Upper lobe of left lung (tissue), 6 donors: Measurements from ENCODE around the gene RHOV. TPM values are rescaled to one million over a fixed set of nuclear protein-coding genes. Genes with fewer than 3 reads are reported as not detected.

Experiments used
- ATAC-seq, 2 donors: fragments of 200-7000 bp; cut with Tn5 transposase; one replicate each; pipeline ENCODE4 v1.9.1; 2022; ENCODE audit warnings: mild to moderate bottlenecking in 2 of 2, moderate library complexity in 2 of 2; ENCODE audit not compliant: low FRiP score in 2 of 2
- DNase-seq, 2 donors: peaks; one replicate each; pipeline ENCODE4 v3.0.0-alpha.2; 2019 to 2020
- H3K27ac ChIP-seq, 4 donors: fragments of 200-600 bp; sonication (generic); one replicate each; pipeline ENCODE4 v1.5.1; 2016 to 2019
- H3K27me3 ChIP-seq, 4 donors: fragments of 200-600 bp; sonication (generic); one replicate each; pipeline ENCODE4 v1.5.1; 2017 to 2019
- H3K36me3 ChIP-seq, 4 donors: fragments of 200-600 bp; sonication (generic); one replicate each; pipeline ENCODE4 v1.5.1; 2016 to 2019
- H3K4me1 ChIP-seq, 4 donors: fragments of 200-600 bp; sonication (generic); one replicate each; pipeline ENCODE4 v1.5.1; 2018 to 2019
- H3K4me3 ChIP-seq, 4 donors: fragments of 200-600 bp; sonication (generic); one replicate each; pipeline ENCODE4 v1.5.1; 2017 to 2019; ENCODE audit warnings: mild to moderate bottlenecking in 2 of 4, moderate library complexity in 1 of 4
- H3K9me3 ChIP-seq, 4 donors: fragments of 200-600 bp; sonication (generic); one replicate each; pipeline ENCODE4 v1.5.1; 2018 to 2019
- CTCF ChIP-seq, 6 experiments: fragments of 450-650 bp in 4 of 6; fragments of 200-600 bp in 2 of 6; sonication (generic) in 2 of 6; IDR thresholded peaks; one replicate each; pipeline ENCODE4 v1.5.1; 2016 to 2019; ENCODE audit warnings: antibody characterized with exemption in 6 of 6
- EP300 ChIP-seq, 4 donors: sonication (generic); formaldehyde crosslinking; IDR thresholded peaks; one replicate each; pipeline ENCODE4 v1.5.1; 2017; ENCODE audit warnings: antibody characterized with exemption in 4 of 4, control low read depth in 2 of 4
- POLR2A ChIP-seq, 4 donors: fragments of 450-650 bp; IDR thresholded peaks; one replicate each; pipeline ENCODE4 v1.5.1; 2016 to 2017; ENCODE audit warnings: antibody characterized with exemption in 4 of 4, mild to moderate bottlenecking in 2 of 4
- POLR2AphosphoS5 ChIP-seq, 2 donors: sonication (generic); formaldehyde crosslinking; IDR thresholded peaks; one replicate each; pipeline ENCODE4 v1.5.1; 2017; ENCODE audit warnings: antibody characterized with exemption in 2 of 2
- WGBS, 2 donors: methylation state at CpG; one replicate each; pipeline ENCODE4 v1.1.5; 2017 to 2018; 5-methylcytosine and 5-hydroxymethylcytosine counted together
- total RNA-seq, 6 donors: library from RNA; depleted of rRNA in 4 of 6; stranded (reverse); fragments of >200 nt in 4 of 6; gene quantifications; one replicate each; pipeline versions ENCODE4 v1.1.0 to v1.2.1, GENCODE V29; 2016 to 2021
- donor health status: DM: no; HTN: no; CAD: no; lungs with moderate emphysema.
- donor health status: DM: no; HTN: yes; CAD: no; lungs with severe emphysema.

Gene RHOV
- 1 to 10 TPM in 1 of 6 donors, under 1 TPM in 2, not detected in 3; 0.46 to 2.1 (median 0.77) TPM for total RNA-seq

- ATAC-seq (peak; percentile 64 to 89), DNase-seq (peak; percentile 88 to 90)
- TF ChIP-seq EP300 (IDR thresholded peaks at IDR 0.05) (no peak), CTCF (IDR thresholded peaks at IDR 0.05) (peak in 4 of 6 experiments; percentile 13 to 44 (median 30)), POLR2AphosphoS5 (IDR thresholded peaks at IDR 0.05) (peak in 1 of 2 donors; percentile 44), POLR2A (IDR thresholded peaks at IDR 0.05) (peak in 1 of 4 donors; percentile 25)
- Histone ChIP-seq H3K36me3 (no peaks in the 10 kb centered on the region), H3K27me3 (peaks cover 0 to 5% (median under 1%) of the 10 kb centered on the region in 4 donors), H3K9me3 (no peaks in the 10 kb centered on the region), H3K4me1 (peaks cover 12 to 20% (median 17%) of the 10 kb centered on the region in 4 donors), H3K27ac (peak within 1 kb of the TSS in 1 of 4 donors; percentile 58), H3K4me3 (peak within 1 kb of the TSS; percentile 51 to 67 (median 56))
- WGBS, 2 donors: 0 to 1% methylated on average over 9 to 28 of the region's 74 CpGs
Measured at GRCh38 chr15:40873694-40874561, at the start of gene RHOV. Gene RHOV, minus strand, starts transcription at chr15:40874234. Its CDS starts 95 bp downstream, at chr15:40874139.

GRCh38 chr15:40923551-40923950 lies 49.5 kb upstream of the RHOV start:
- no peak for ATAC-seq
- Histone ChIP-seq H3K9me3 (no peaks in the 10 kb centered on the region), H3K4me3 (no peak overlapping the region), H3K27ac (peak overlapping the region in 1 of 4 donors; percentile 6), H3K36me3 (no peaks in the 10 kb centered on the region), H3K27me3 (peaks cover 0 to 30% (median 13%) of the 10 kb centered on the region in 4 donors), H3K4me1 (peaks cover 39 to 52% (median 44%) of the 10 kb centered on the region in 4 donors)
- no peak for DNase-seq
- WGBS, 2 donors: 88 to 100% methylated on average over 3 to 8 of the region's 9 CpGs
- no peak for TF ChIP-seq POLR2AphosphoS5 (IDR thresholded peaks at IDR 0.05)
- no peak for TF ChIP-seq EP300 (IDR thresholded peaks at IDR 0.05)
- no peak for TF ChIP-seq POLR2A (IDR thresholded peaks at IDR 0.05)
- TF ChIP-seq CTCF (IDR thresholded peaks at IDR 0.05): no peak

GRCh38 chr15:40922608-40923005 lies 48.6 kb upstream of the RHOV start:
- TF ChIP-seq CTCF (IDR thresholded peaks at IDR 0.05) (no peak), POLR2A (IDR thresholded peaks at IDR 0.05) (no peak), POLR2AphosphoS5 (IDR thresholded peaks at IDR 0.05) (no peak)
- WGBS, 2 donors: 53 to 55% methylated on average over 10 of the region's 10 CpGs
- no peak for ATAC-seq
- Histone ChIP-seq H3K9me3 (no peaks in the 10 kb centered on the region), H3K27ac (peak overlapping the region in 3 of 4 donors; percentile 14 to 52 (median 45)), H3K4me3 (no peak overlapping the region), H3K27me3 (peaks cover 0 to 21% (median 8%) of the 10 kb centered on the region in 4 donors), H3K36me3 (no peaks in the 10 kb centered on the region), H3K4me1 (peaks cover 39 to 48% (median 44%) of the 10 kb centered on the region in 4 donors)
- DNase-seq: no peak

GRCh38 chr15:40921949-40922607 lies 48.0 kb upstream of the RHOV start:
- no peak for ATAC-seq
- Histone ChIP-seq H3K27me3 (peaks cover 0 to 16% (median 6%) of the 10 kb centered on the region in 4 donors), H3K4me3 (no peak overlapping the region), H3K9me3 (no peaks in the 10 kb centered on the region), H3K36me3 (no peaks in the 10 kb centered on the region), H3K27ac (peak overlapping the region in 3 of 4 donors; percentile 14 to 52 (median 45)), H3K4me1 (peaks cover 38 to 48% (median 41%) of the 10 kb centered on the region in 4 donors)
- WGBS, 2 donors: 50 to 54% methylated on average over 4 to 5 of the region's 5 CpGs
- TF ChIP-seq EP300 (IDR thresholded peaks at IDR 0.05): no peak
- no peak for TF ChIP-seq POLR2A (IDR thresholded peaks at IDR 0.05)
- TF ChIP-seq POLR2AphosphoS5 (IDR thresholded peaks at IDR 0.05): no peak
- no peak for TF ChIP-seq CTCF (IDR thresholded peaks at IDR 0.05)
- no peak for DNase-seq
